ENCODE results near the gene TCF7L1. TPM values are rescaled to one million over a fixed set of nuclear protein-coding genes. Genes with fewer than 3 reads are reported as not detected.

The TCF7L1 gene
- total RNA-seq, 1 experiment from 2014 or later = 30.4 TPM

DNA sequence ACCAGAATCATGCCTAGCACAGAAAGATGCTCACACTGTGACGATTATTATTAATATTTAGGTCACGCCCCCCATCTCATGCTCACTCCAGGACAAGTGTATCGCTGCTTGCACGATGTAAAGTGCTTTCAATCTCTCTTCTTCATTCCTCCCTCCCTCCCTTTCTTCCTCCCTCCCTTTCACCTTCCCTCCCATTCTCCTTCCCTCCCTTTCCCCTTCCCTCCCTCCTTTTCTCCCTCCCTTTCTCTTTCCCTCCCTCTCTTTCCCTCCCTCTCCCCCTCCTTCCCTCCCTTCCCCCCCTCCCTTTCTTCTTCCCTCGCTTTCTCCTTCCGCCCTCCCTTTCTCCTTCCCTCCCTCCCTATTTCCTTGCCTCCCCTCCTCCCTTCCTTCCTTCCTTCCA is 175.0 kb downstream of the TCF7L1 start:
- H3K27me3 ChIP-seq (ENCODE audit: control insufficient read depth, insufficient read depth, low read length) = no peaks in the 10 kb centered on the region
- DNase-seq (ENCODE audit: low read depth, low spot score) = no peak
- ChIA-PET CTCF (no interaction called here), POLR2A (no interaction called here)
- intact Hi-C loops (cut with micrococcal nuclease; ENCODE audit: unreplicated experiment) = no loop called here
- no peaks in the 10 kb centered on the region for H3K4me1 ChIP-seq (ENCODE audit: control insufficient read depth, insufficient read depth, low read length)
- H3K4me3 ChIP-seq (ENCODE audit: low read depth in 2 of 2, low read length in 2 of 2) = no peak overlapping the region
- BruUV-seq (replicated peaks) = no TSS peak
- no peaks in the 10 kb centered on the region for H3K9me3 ChIP-seq (ENCODE audit: control insufficient read depth, insufficient read depth, low read depth, low read length)
- in situ Hi-C loops (cut with HindIII; ENCODE audit: low pct_unique_long_range_greater_than_20kb, low sequenced_read_pairs) = no loop called here
- TF ChIP-seq, protein P1, sequence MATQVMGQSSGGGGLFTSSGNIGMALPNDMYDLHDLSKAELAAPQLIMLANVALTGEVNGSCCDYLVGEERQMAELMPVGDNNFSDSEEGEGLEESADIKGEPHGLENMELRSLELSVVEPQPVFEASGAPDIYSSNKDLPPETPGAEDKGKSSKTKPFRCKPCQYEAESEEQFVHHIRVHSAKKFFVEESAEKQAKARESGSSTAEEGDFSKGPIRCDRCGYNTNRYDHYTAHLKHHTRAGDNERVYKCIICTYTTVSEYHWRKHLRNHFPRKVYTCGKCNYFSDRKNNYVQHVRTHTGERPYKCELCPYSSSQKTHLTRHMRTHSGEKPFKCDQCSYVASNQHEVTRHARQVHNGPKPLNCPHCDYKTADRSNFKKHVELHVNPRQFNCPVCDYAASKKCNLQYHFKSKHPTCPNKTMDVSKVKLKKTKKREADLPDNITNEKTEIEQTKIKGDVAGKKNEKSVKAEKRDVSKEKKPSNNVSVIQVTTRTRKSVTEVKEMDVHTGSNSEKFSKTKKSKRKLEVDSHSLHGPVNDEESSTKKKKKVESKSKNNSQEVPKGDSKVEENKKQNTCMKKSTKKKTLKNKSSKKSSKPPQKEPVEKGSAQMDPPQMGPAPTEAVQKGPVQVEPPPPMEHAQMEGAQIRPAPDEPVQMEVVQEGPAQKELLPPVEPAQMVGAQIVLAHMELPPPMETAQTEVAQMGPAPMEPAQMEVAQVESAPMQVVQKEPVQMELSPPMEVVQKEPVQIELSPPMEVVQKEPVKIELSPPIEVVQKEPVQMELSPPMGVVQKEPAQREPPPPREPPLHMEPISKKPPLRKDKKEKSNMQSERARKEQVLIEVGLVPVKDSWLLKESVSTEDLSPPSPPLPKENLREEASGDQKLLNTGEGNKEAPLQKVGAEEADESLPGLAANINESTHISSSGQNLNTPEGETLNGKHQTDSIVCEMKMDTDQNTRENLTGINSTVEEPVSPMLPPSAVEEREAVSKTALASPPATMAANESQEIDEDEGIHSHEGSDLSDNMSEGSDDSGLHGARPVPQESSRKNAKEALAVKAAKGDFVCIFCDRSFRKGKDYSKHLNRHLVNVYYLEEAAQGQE (IDR thresholded peaks at IDR 0.05; ENCODE audit: insufficient read depth in 1 of 2, low read depth in 2 of 2, low read length in 1 of 2) = no peak
- TF ChIP-seq, protein P2, sequence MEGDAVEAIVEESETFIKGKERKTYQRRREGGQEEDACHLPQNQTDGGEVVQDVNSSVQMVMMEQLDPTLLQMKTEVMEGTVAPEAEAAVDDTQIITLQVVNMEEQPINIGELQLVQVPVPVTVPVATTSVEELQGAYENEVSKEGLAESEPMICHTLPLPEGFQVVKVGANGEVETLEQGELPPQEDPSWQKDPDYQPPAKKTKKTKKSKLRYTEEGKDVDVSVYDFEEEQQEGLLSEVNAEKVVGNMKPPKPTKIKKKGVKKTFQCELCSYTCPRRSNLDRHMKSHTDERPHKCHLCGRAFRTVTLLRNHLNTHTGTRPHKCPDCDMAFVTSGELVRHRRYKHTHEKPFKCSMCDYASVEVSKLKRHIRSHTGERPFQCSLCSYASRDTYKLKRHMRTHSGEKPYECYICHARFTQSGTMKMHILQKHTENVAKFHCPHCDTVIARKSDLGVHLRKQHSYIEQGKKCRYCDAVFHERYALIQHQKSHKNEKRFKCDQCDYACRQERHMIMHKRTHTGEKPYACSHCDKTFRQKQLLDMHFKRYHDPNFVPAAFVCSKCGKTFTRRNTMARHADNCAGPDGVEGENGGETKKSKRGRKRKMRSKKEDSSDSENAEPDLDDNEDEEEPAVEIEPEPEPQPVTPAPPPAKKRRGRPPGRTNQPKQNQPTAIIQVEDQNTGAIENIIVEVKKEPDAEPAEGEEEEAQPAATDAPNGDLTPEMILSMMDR (IDR thresholded peaks at IDR 0.05) = no peak
- no peak for TF ChIP-seq TCF7L2 (IDR thresholded peaks at IDR 0.05; ENCODE audit: low read depth, low read length)
- no peak for TF ChIP-seq POLR2AphosphoS5 (IDR thresholded peaks at IDR 0.05; ENCODE audit: low read depth, low read length)
- no peak for TF ChIP-seq SIN3A (IDR thresholded peaks at IDR 0.05; ENCODE audit: borderline replicate concordance, insufficient read depth, low read depth, low read length)
- H3K27ac ChIP-seq (ENCODE audit: low read length) = no peak overlapping the region
- ATAC-seq = no peak
- H3K36me3 ChIP-seq (ENCODE audit: control insufficient read depth, insufficient read depth, low read length) = no peaks in the 10 kb centered on the region; the same call in 1 of the 2 replicates

DNA sequence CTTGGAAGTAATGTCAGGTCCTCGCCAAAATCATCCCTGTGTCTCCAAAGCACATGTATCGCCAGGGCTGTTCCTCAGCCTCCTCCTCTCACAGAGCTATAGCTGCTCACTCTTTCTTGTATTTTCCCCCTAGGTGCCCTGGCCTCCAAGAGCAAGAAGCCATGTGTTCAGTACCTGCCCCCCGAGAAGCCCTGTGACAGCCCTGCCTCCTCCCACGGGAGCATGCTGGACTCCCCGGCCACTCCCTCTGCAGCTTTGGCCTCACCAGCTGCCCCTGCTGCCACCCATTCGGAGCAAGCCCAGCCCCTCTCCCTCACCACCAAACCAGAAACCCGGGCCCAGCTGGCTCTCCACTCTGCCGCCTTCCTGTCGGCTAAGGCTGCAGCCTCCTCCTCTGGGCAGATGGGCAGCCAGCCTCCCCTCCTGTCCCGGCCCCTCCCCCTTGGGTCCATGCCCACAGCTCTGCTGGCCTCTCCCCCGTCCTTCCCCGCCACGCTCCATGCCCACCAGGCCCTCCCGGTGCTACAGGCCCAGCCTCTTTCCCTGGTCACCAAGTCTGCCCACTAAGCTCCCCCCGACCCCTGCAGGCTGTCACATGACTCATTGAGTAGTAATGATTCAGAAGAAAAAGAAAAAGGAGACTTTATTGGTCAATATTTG is 175.8 kb downstream of the TCF7L1 start:
- Histone ChIP-seq H3K4me1 (ENCODE audit: control insufficient read depth, insufficient read depth, low read length) (no peaks in the 10 kb centered on the region), H3K9me3 (ENCODE audit: control insufficient read depth, insufficient read depth, low read depth, low read length) (no peaks in the 10 kb centered on the region), H3K4me3 (ENCODE audit: low read depth in 2 of 2, low read length in 2 of 2) (no peak overlapping the region), H3K36me3 (ENCODE audit: control insufficient read depth, insufficient read depth, low read length) (no peaks in the 10 kb centered on the region; the same call in 1 of the 2 replicates), H3K27ac (ENCODE audit: low read length) (no peak overlapping the region), H3K27me3 (ENCODE audit: control insufficient read depth, insufficient read depth, low read length) (no peaks in the 10 kb centered on the region)
- ChIA-PET CTCF (no interaction called here), POLR2A (interaction anchor here (0.6 kb wide), 1 partner anchor 11 kb away, joined by 8 read pairs; no protein-coding TSS in a partner anchor)
- in situ Hi-C loops (cut with HindIII; ENCODE audit: low pct_unique_long_range_greater_than_20kb, low sequenced_read_pairs) = no loop called here
- intact Hi-C loops (cut with micrococcal nuclease; ENCODE audit: unreplicated experiment) = no loop called here
- ATAC-seq = no peak
- no TSS peak for BruUV-seq (replicated peaks)
- DNase-seq (ENCODE audit: low read depth, low spot score) = no peak
- TF ChIP-seq POLR2AphosphoS5 (IDR thresholded peaks at IDR 0.05; ENCODE audit: low read depth, low read length) (no peak), TCF7L2 (IDR thresholded peaks at IDR 0.05; ENCODE audit: low read depth, low read length) (no peak), SIN3A (IDR thresholded peaks at IDR 0.05; ENCODE audit: borderline replicate concordance, insufficient read depth, low read depth, low read length) (no peak)
- TF ChIP-seq, protein P2 (IDR thresholded peaks at IDR 0.05) = no peak
- TF ChIP-seq, protein P1 (IDR thresholded peaks at IDR 0.05; ENCODE audit: insufficient read depth in 1 of 2, low read depth in 2 of 2, low read length in 1 of 2) = no peak

All from Panc1 (cell line).